NCI-H226 (cell line): ENCODE results near the gene RASA3.
"Not testable (repeated sequence)": the region's sequence is repeated elsewhere in the genome, so short reads cannot be mapped to it uniquely, and the experiment has no call there.

Experiments used
- DNase-seq: peaks from one replicate; pipeline ENCODE4 v3.0.0-alpha.2; 2015

RASA3 gene

GRCh38 chr13:114098689-114099056, 33.8 kb downstream of the RASA3 start:
- DNase-seq, result not testable (repeated sequence)

- DNase-seq, result no peak
Observed at GRCh38 chr13:114097893-114098688, 34.3 kb downstream of the RASA3 start.

- no peak for DNase-seq
Observed at GRCh38 chr13:114097212-114097892, 35.1 kb downstream of the RASA3 start.

GRCh38 chr13:114096811-114097211, 35.6 kb downstream of the RASA3 start:
- DNase-seq, result no peak

GRCh38 chr13:114096031-114096485, 36.4 kb downstream of the RASA3 start:
- no peak for DNase-seq

GRCh38 chr13:114095486-114095885, 36.9 kb downstream of the RASA3 start:
- no peak for DNase-seq

GRCh38 chr13:114093118-114093517, 39.3 kb downstream of the RASA3 start:
- DNase-seq, result no peak

GRCh38 chr13:114092468-114092867, 40.0 kb downstream of the RASA3 start:
- no peak for DNase-seq

GRCh38 chr13:114090476-114090875, 41.9 kb downstream of the RASA3 start:
- no peak for DNase-seq

GRCh38 chr13:114089751-114090400, 42.5 kb downstream of the RASA3 start:
- DNase-seq, result no peak

GRCh38 chr13:114089341-114089740, 43.1 kb downstream of the RASA3 start:
- no peak for DNase-seq

- no peak for DNase-seq
Observed at GRCh38 chr13:114088863-114089262, 43.6 kb downstream of the RASA3 start.

GRCh38 chr13:114088234-114088633, 44.2 kb downstream of the RASA3 start:
- no peak for DNase-seq

- no peak for DNase-seq
Observed at GRCh38 chr13:114087430-114087829, 45.0 kb downstream of the RASA3 start.

- DNase-seq, result peak; percentile 24
Observed at GRCh38 chr13:114082849-114083645, 49.4 kb downstream of the RASA3 start.

GRCh38 chr13:114081761-114082681, 50.4 kb downstream of the RASA3 start:
- no peak for DNase-seq

- DNase-seq, result no peak
Observed at GRCh38 chr13:114080739-114081561, 51.5 kb downstream of the RASA3 start.

GRCh38 chr13:114079601-114080536, 52.6 kb downstream of the RASA3 start:
- DNase-seq, result no peak
